ENCODE data around the gene CD68.

DNA sequence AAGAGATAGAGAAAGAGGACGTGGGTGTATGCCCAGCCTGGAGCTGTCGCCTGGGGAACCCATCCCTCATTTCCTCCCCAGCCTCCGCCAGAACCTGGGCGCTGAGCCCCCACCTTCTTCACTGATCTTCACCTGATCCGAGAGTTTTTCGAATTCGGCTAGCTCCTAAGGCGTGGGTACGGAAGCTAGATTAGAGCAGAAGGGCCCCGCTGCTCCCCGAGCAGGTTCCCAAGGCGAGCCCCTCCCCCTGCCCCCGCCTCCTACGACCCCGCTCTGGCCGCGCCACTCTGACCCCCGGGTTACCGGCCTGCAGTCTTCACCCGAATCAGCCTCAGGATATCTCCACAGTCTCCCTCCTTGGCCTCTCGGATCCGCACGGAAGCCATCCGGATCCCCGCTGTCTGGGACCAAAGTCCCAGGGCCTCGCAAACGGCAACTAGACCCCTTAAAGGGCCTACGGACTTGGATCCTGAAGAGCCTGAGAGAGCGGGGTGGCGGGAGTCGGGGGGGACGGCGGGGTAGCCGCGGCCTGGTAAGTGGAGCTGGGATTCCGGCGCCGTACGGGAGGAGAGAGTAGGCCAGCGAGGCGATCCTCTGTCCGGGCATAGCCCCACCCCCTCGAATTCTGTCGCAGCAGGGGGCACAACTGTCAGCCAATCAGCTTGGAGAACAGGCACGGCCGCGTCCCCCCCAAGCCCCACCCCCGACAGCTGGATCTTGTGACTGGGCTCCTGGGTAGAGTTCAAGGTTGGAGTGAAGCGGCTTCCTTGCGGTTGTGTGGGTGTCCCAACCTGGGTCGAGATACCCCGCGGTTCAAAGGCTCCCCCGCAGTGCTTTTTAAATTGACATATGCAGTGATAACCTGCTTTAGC, 48.0 kb downstream of the CD68 start, which contains the start of gene SAT2:
- TF ChIP-seq, protein P1, sequence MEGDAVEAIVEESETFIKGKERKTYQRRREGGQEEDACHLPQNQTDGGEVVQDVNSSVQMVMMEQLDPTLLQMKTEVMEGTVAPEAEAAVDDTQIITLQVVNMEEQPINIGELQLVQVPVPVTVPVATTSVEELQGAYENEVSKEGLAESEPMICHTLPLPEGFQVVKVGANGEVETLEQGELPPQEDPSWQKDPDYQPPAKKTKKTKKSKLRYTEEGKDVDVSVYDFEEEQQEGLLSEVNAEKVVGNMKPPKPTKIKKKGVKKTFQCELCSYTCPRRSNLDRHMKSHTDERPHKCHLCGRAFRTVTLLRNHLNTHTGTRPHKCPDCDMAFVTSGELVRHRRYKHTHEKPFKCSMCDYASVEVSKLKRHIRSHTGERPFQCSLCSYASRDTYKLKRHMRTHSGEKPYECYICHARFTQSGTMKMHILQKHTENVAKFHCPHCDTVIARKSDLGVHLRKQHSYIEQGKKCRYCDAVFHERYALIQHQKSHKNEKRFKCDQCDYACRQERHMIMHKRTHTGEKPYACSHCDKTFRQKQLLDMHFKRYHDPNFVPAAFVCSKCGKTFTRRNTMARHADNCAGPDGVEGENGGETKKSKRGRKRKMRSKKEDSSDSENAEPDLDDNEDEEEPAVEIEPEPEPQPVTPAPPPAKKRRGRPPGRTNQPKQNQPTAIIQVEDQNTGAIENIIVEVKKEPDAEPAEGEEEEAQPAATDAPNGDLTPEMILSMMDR (IDR thresholded peaks at IDR 0.05), result no peak
- TF ChIP-seq POLR2A (IDR thresholded peaks at IDR 0.05), result peak; percentile 46
